Measurements from ENCODE around the gene MISP. TPM values are rescaled to one million over a fixed set of nuclear protein-coding genes. Genes with fewer than 3 reads are reported as not detected.
A peak's percentile ranks its signal among the peaks of the same experiment; 100 is the strongest.
"Not testable (repeated sequence)": the region's sequence is repeated elsewhere in the genome, so short reads cannot be mapped to it uniquely, and the experiment has no call there.

The MISP gene
- total RNA-seq, 6 experiments from 2014 or later: 0.05 to 0.07 TPM; not detected in 4

- no peak for TF ChIP-seq CTCF (IDR thresholded peaks at IDR 0.05)
- H3K36me3 Mint-ChIP-seq (ENCODE audit: low read depth): no peaks in the 10 kb centered on the region
- peaks cover 4% of the 10 kb centered on the region; the same call in 1 of the 2 replicates for H3K4me1 Mint-ChIP-seq (ENCODE audit: low read depth)
- H3K4me3 Mint-ChIP-seq: no peak overlapping the region
- H3K27me3 Mint-ChIP-seq (ENCODE audit: insufficient read depth): peaks cover 12% of the 10 kb centered on the region
- no peaks in the 10 kb centered on the region for H3K9me3 Mint-ChIP-seq
- no peak for DNase-seq
- H3K27ac Mint-ChIP-seq: no peak overlapping the region
Measured at GRCh38 chr19:736125-736524, 14.8 kb upstream of the MISP start.

- peak; percentile 77 for TF ChIP-seq CTCF (IDR thresholded peaks at IDR 0.05)
- Mint-ChIP-seq H3K4me3 (no peak overlapping the region), H3K27me3 (ENCODE audit: insufficient read depth) (peaks cover 9% of the 10 kb centered on the region), H3K4me1 (ENCODE audit: low read depth) (peaks cover 4% of the 10 kb centered on the region; the same call in 1 of the 2 replicates), H3K27ac (no peak overlapping the region), H3K36me3 (ENCODE audit: low read depth) (no peaks in the 10 kb centered on the region), H3K9me3 (no peaks in the 10 kb centered on the region)
- no peak for DNase-seq
Measured at GRCh38 chr19:737591-738093, 13.3 kb upstream of the MISP start.

DNA sequence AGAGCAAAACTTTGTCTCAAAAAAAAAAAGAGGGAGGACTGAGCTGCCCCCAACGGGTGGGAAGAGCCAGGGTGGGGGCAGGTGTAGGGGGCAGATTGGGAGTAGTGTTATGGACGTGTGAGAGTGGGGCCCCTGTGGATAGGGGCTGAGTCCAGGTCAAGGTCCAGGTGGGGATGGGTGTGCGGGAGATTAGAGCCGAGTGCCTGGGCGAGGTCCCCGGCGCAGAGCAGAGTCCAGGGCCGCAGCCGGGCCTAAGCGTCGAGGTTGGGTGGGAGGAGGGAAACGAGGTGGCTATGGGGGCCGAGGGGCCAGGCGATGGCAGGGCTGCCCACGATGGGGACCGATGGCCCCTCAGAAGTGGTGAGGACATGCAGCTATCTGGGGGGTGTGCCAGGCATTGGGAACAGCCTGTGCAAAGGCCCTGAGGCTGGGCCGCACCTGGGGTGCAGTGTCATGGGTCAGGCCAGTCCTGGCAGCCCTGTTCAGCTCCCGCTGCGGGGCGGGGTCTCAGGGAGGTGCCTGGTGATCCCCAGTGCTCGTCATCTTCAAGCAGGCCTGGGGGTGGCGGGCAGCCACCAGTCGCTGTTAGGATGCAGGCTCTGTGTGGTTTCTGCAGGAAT lies 12.3 kb upstream of the MISP start:
- Mint-ChIP-seq H3K4me3 (no peak overlapping the region), H3K27ac (no peak overlapping the region), H3K27me3 (ENCODE audit: insufficient read depth) (peaks cover 4% of the 10 kb centered on the region), H3K36me3 (ENCODE audit: low read depth) (no peaks in the 10 kb centered on the region; the same call in 1 of the 2 replicates), H3K4me1 (ENCODE audit: low read depth) (peaks cover 4% of the 10 kb centered on the region; the same call in 1 of the 2 replicates), H3K9me3 (peaks cover 3% of the 10 kb centered on the region)
- no peak for TF ChIP-seq CTCF (IDR thresholded peaks at IDR 0.05)
- DNase-seq: no peak

- Mint-ChIP-seq H3K36me3 (ENCODE audit: low read depth) (no peaks in the 10 kb centered on the region; the same call in 1 of the 2 replicates), H3K9me3 (peaks cover 18% of the 10 kb centered on the region), H3K4me1 (ENCODE audit: low read depth) (no peaks in the 10 kb centered on the region), H3K27me3 (ENCODE audit: insufficient read depth) (no peaks in the 10 kb centered on the region; the same call in none of the 2 replicates), H3K27ac (no peak overlapping the region), H3K4me3 (no peak overlapping the region)
- DNase-seq: no peak
- TF ChIP-seq CTCF (IDR thresholded peaks at IDR 0.05): no peak
Measured at GRCh38 chr19:739998-740715, 10.8 kb upstream of the MISP start.

- not testable (repeated sequence) for H3K4me3 Mint-ChIP-seq; H3K36me3 Mint-ChIP-seq (ENCODE audit: low read depth); DNase-seq; H3K27me3 Mint-ChIP-seq (ENCODE audit: insufficient read depth); H3K4me1 Mint-ChIP-seq (ENCODE audit: low read depth); H3K27ac Mint-ChIP-seq
- peaks cover 24% of the 10 kb centered on the region for H3K9me3 Mint-ChIP-seq
Measured at GRCh38 chr19:740816-741505, 10.0 kb upstream of the MISP start.
